Tibial nerve (tissue), 4 donors: ENCODE measurements around the gene RNF114.

Experiments used
- EP300 ChIP-seq, 2 donors: sonication (generic); formaldehyde crosslinking; IDR thresholded peaks; one replicate each; pipeline ENCODE4 v1.6.1; 2017; ENCODE audit warnings: antibody characterized with exemption in 2 of 2, mild to moderate bottlenecking in 1 of 2
- POLR2A ChIP-seq, 2 donors: fragments of 450-650 bp; IDR thresholded peaks; one replicate each; pipeline ENCODE4 v1.6.1; 2017; ENCODE audit warnings: antibody characterized with exemption in 2 of 2, mild to moderate bottlenecking in 2 of 2, moderate library complexity in 2 of 2
- TF ChIP-seq, protein P1 (sequence below), 5 experiments: fragments of 200-600 bp in 3 of 5; fragments of 450-650 bp in 2 of 5; sonication (generic) in 3 of 5; IDR thresholded peaks; one replicate each; pipeline ENCODE4 v1.5.1; 2016 to 2019; ENCODE audit warnings: antibody characterized with exemption in 5 of 5, mild to moderate bottlenecking in 3 of 5, moderate library complexity in 2 of 5

DNA sequence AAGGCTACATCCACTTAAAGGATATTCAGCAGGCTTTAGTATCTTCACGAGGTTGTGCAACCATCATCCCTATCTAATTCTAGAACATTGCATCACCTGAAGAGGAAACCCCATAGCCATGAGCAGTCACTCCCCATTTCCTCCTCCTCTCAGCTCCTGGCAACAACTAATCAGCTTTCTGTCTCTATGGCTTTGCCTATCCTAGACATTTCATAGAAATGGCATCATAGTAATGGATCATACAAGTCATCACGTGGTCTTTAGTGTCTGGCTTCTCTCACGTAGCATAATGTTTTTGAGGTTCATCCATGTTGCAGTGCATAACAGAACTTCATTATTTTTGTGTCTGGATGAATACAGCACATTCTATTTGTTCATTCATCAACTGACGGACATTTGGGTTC lies 67.1 kb downstream of the RNF114 start:
- TF ChIP-seq POLR2A (IDR thresholded peaks at IDR 0.05): no peak
- TF ChIP-seq EP300 (IDR thresholded peaks at IDR 0.05): peak in 1 of 2 donors; percentile 40
- TF ChIP-seq, protein P1, sequence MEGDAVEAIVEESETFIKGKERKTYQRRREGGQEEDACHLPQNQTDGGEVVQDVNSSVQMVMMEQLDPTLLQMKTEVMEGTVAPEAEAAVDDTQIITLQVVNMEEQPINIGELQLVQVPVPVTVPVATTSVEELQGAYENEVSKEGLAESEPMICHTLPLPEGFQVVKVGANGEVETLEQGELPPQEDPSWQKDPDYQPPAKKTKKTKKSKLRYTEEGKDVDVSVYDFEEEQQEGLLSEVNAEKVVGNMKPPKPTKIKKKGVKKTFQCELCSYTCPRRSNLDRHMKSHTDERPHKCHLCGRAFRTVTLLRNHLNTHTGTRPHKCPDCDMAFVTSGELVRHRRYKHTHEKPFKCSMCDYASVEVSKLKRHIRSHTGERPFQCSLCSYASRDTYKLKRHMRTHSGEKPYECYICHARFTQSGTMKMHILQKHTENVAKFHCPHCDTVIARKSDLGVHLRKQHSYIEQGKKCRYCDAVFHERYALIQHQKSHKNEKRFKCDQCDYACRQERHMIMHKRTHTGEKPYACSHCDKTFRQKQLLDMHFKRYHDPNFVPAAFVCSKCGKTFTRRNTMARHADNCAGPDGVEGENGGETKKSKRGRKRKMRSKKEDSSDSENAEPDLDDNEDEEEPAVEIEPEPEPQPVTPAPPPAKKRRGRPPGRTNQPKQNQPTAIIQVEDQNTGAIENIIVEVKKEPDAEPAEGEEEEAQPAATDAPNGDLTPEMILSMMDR (IDR thresholded peaks at IDR 0.05): no peak
